Upper lobe of left lung (tissue), 6 donors: ENCODE measurements around the gene PDS5B. TPM values are rescaled to one million over a fixed set of nuclear protein-coding genes. Genes with fewer than 3 reads are reported as not detected.
"Not testable (repeated sequence)": the region's sequence is repeated elsewhere in the genome, so short reads cannot be mapped to it uniquely, and the experiment has no call there.

Experiments used
- ATAC-seq, 2 donors: fragments of 200-7000 bp; cut with Tn5 transposase; one replicate each; pipeline ENCODE4 v1.9.1; 2022; ENCODE audit warnings: mild to moderate bottlenecking in 2 of 2, moderate library complexity in 2 of 2; ENCODE audit not compliant: low FRiP score in 2 of 2
- DNase-seq, 2 donors: peaks; one replicate each; pipeline ENCODE4 v3.0.0-alpha.2; 2019 to 2020
- H3K27ac ChIP-seq, 4 donors: fragments of 200-600 bp; sonication (generic); one replicate each; pipeline ENCODE4 v1.5.1; 2016 to 2019
- H3K27me3 ChIP-seq, 4 donors: fragments of 200-600 bp; sonication (generic); one replicate each; pipeline ENCODE4 v1.5.1; 2017 to 2019
- H3K36me3 ChIP-seq, 4 donors: fragments of 200-600 bp; sonication (generic); one replicate each; pipeline ENCODE4 v1.5.1; 2016 to 2019
- H3K4me1 ChIP-seq, 4 donors: fragments of 200-600 bp; sonication (generic); one replicate each; pipeline ENCODE4 v1.5.1; 2018 to 2019
- H3K4me3 ChIP-seq, 4 donors: fragments of 200-600 bp; sonication (generic); one replicate each; pipeline ENCODE4 v1.5.1; 2017 to 2019; ENCODE audit warnings: mild to moderate bottlenecking in 2 of 4, moderate library complexity in 1 of 4
- H3K9me3 ChIP-seq, 4 donors: fragments of 200-600 bp; sonication (generic); one replicate each; pipeline ENCODE4 v1.5.1; 2018 to 2019
- EP300 ChIP-seq, 4 donors: sonication (generic); formaldehyde crosslinking; IDR thresholded peaks; one replicate each; pipeline ENCODE4 v1.5.1; 2017; ENCODE audit warnings: antibody characterized with exemption in 4 of 4, control low read depth in 2 of 4
- POLR2A ChIP-seq, 4 donors: fragments of 450-650 bp; IDR thresholded peaks; one replicate each; pipeline ENCODE4 v1.5.1; 2016 to 2017; ENCODE audit warnings: antibody characterized with exemption in 4 of 4, mild to moderate bottlenecking in 2 of 4
- POLR2AphosphoS5 ChIP-seq, 2 donors: sonication (generic); formaldehyde crosslinking; IDR thresholded peaks; one replicate each; pipeline ENCODE4 v1.5.1; 2017; ENCODE audit warnings: antibody characterized with exemption in 2 of 2
- WGBS, 2 donors: methylation state at CpG; one replicate each; pipeline ENCODE4 v1.1.5; 2017 to 2018; 5-methylcytosine and 5-hydroxymethylcytosine counted together
- small RNA-seq, 4 donors: library from RNA; depleted of rRNA; stranded (forward); fragments of <200 nt; gene quantifications; one replicate each; pipeline ENCODE3, GENCODE V24; 2016
- total RNA-seq, 6 donors: library from RNA; depleted of rRNA in 4 of 6; stranded (reverse); fragments of >200 nt in 4 of 6; gene quantifications; one replicate each; pipeline versions ENCODE4 v1.1.0 to v1.2.1, GENCODE V29; 2016 to 2021
- TF ChIP-seq, protein P1 (sequence below), 6 experiments: fragments of 450-650 bp in 4 of 6; fragments of 200-600 bp in 2 of 6; sonication (generic) in 2 of 6; IDR thresholded peaks; one replicate each; pipeline ENCODE4 v1.5.1; 2016 to 2019; ENCODE audit warnings: antibody characterized with exemption in 6 of 6
- donor health status: DM: no; HTN: no; CAD: no; lungs with moderate emphysema.
- donor health status: DM: no; HTN: yes; CAD: no; lungs with severe emphysema.

Gene PDS5B
- total RNA-seq, 6 donors from 2014 or later: 26.0 to 84.3 (median 43.3) TPM

DNA sequence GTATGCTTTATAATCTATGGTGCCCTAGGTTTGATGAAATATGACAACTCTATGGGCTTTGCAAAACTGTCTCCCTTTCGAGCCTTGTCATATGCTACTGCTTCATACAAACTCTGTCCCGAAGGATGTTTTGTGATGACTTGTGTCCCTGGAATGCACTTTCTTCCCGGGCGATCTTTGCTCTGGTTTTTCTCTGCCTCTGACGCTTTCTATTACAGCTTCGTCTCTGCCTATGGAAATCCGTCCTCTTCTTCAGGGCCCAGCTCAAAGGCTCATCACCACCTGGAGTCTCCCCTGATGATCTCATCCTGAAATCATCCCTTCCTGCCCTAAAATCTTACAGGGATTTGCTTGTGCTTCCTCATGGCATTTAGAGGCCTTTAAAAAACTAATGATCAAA is 238.4 kb downstream of the PDS5B start:
- TF ChIP-seq, protein P1, sequence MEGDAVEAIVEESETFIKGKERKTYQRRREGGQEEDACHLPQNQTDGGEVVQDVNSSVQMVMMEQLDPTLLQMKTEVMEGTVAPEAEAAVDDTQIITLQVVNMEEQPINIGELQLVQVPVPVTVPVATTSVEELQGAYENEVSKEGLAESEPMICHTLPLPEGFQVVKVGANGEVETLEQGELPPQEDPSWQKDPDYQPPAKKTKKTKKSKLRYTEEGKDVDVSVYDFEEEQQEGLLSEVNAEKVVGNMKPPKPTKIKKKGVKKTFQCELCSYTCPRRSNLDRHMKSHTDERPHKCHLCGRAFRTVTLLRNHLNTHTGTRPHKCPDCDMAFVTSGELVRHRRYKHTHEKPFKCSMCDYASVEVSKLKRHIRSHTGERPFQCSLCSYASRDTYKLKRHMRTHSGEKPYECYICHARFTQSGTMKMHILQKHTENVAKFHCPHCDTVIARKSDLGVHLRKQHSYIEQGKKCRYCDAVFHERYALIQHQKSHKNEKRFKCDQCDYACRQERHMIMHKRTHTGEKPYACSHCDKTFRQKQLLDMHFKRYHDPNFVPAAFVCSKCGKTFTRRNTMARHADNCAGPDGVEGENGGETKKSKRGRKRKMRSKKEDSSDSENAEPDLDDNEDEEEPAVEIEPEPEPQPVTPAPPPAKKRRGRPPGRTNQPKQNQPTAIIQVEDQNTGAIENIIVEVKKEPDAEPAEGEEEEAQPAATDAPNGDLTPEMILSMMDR (IDR thresholded peaks at IDR 0.05): no peak
- TF ChIP-seq POLR2AphosphoS5 (IDR thresholded peaks at IDR 0.05) (no peak), POLR2A (IDR thresholded peaks at IDR 0.05) (no peak), EP300 (IDR thresholded peaks at IDR 0.05) (no peak)
- H3K4me3 ChIP-seq: no peak overlapping the region
- no peaks in the 10 kb centered on the region for H3K9me3 ChIP-seq
- no peak for DNase-seq
- 80 to 81% methylated on average over 7 of the region's 7 CpGs for WGBS, 2 donors
- no peaks in the 10 kb centered on the region for H3K4me1 ChIP-seq
- no peak overlapping the region for H3K27ac ChIP-seq
- no peaks in the 10 kb centered on the region for H3K27me3 ChIP-seq
- ATAC-seq: no peak
- no peaks in the 10 kb centered on the region for H3K36me3 ChIP-seq

DNA sequence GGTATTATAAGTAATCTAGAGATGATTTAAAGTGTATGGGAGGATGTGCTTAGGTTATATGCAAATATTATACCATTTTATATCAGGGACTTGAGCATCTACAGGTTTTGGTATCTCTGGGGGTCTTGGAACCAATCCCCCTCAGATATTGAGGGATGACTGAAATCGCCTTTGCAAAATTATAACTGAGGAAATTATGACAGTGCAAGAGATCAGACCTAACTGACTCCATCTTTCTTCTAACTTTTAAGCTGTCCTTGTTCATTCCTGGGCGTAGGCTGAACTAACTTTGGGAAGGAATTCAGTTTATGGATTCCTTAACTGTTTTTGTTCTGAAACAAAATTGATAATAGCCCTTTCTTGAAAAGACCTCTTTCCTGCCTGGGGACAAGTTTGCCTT is 239.2 kb downstream of the PDS5B start:
- no peaks in the 10 kb centered on the region for H3K36me3 ChIP-seq
- no peaks in the 10 kb centered on the region for H3K27me3 ChIP-seq
- no peaks in the 10 kb centered on the region for H3K9me3 ChIP-seq
- no peaks in the 10 kb centered on the region for H3K4me1 ChIP-seq
- no peak for ATAC-seq
- DNase-seq: no peak
- 89 to 95% methylated on average over 2 of the region's 2 CpGs for WGBS, 2 donors
- no peak overlapping the region for H3K27ac ChIP-seq
- H3K4me3 ChIP-seq: no peak overlapping the region
- TF ChIP-seq, protein P1 (IDR thresholded peaks at IDR 0.05): no peak
- TF ChIP-seq POLR2AphosphoS5 (IDR thresholded peaks at IDR 0.05): no peak

DNA sequence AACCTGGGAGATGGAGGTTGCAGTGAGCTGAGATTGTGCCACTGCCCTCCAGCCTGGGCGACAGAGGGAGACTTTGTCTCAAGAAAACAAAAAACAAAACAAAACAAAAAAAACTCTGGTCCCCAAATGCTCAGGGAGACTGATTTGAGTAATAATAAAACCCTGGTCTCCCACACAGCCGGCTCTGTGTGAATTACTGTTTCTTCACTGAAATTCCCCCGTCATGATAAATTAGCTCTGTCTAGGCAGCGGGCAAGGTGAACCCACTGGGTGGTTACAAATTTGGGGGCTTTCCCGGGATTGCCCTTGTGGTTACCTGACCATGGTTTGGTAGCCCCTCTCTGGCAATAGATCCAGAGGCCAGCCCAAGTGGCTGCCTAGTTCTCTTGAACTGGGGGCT is 240.1 kb downstream of the PDS5B start:
- H3K4me1 ChIP-seq, ATAC-seq, H3K36me3 ChIP-seq, H3K9me3 ChIP-seq, H3K27me3 ChIP-seq, H3K4me3 ChIP-seq, DNase-seq, H3K27ac ChIP-seq: not testable (repeated sequence)
- 93 to 99% methylated on average over 5 of the region's 5 CpGs for WGBS, 2 donors

Small RNAs within 50 kb of the gene (small RNA-seq; reads per million reads assigned to genes)
- 0 reads per million in 4 donors for gene RNY1P4

Other genes with a start within 250 kb of the PDS5B start
- gene N4BP2L1, start 158.3 kb upstream of the PDS5B start, total RNA-seq: 10 to 100 TPM; 15.0 to 46.3 (median 25.2) TPM
- 100 to 1,000 TPM in 5 of 6 donors, 10 to 100 TPM in 1; 93.7 to 583 (median 146) TPM for gene N4BP2L2, start 47.7 kb upstream of the PDS5B start, total RNA-seq